Activated CD8-positive, alpha-beta memory T cell treated with anti-CD3 and anti-CD28 coated beads, Interleukin-2, amount 50 U/mL, for 48 hours (primary cell): ENCODE measurements around the gene HYAL2.
A peak's percentile ranks its signal among the peaks of the same experiment; 100 is the strongest.

Experiments
- DNase-seq: peaks from one replicate; pipeline ENCODE4 v3.0.0-alpha.2; 2020

The HYAL2 gene

DNA sequence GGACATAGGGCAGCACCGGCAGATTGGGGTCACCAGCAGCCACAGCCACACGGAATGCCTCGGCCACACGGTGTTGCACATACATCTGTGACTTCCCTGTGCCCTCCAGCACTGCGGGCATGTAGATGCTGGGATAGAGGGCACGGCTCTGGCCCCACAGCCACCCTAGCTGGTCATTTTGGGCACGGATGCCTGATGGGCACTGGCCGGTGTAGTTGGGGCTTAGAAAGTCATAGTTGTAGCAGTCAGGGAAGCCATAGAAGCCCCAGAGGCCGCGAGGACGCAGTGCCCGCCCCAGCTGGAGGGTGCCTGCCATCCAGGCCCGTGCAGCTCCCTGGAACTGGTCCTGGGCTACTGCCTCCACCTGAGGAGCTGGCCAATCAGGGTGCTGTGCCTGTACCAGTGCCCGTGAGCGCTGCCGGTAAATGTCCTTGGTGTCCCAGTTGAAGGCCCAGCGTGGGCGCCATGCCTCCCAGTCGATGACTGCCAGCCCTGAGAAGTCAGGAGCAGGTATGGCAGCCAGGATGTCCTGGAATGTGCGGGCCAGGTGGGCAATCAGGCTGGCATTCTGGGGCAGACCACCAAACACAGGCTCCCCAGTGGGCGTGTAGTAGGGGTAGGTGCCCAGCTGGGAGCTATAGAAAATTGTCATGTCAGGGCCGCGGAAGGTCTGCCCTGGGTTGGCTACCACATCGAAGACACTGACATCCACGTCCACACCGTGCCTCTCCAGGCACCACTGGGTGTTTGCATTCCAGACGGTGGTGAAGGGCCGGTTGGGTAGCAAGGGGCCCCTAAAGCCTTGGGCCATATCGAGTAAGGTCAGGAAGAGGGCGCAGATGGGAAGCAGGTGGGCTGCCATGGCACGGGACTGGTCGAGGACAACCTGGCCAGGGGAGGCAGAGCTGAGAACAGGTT is 20.2 kb downstream of the HYAL2 start:
- DNase-seq: no peak

- DNase-seq: no peak
Observed at GRCh38 chr3:50300681-50301254, 21.8 kb downstream of the HYAL2 start.

- no peak for DNase-seq
Observed at GRCh38 chr3:50299929-50300680, 22.4 kb downstream of the HYAL2 start.

- no peak for DNase-seq
Observed at GRCh38 chr3:50299638-50299928, 23.0 kb downstream of the HYAL2 start.

DNA sequence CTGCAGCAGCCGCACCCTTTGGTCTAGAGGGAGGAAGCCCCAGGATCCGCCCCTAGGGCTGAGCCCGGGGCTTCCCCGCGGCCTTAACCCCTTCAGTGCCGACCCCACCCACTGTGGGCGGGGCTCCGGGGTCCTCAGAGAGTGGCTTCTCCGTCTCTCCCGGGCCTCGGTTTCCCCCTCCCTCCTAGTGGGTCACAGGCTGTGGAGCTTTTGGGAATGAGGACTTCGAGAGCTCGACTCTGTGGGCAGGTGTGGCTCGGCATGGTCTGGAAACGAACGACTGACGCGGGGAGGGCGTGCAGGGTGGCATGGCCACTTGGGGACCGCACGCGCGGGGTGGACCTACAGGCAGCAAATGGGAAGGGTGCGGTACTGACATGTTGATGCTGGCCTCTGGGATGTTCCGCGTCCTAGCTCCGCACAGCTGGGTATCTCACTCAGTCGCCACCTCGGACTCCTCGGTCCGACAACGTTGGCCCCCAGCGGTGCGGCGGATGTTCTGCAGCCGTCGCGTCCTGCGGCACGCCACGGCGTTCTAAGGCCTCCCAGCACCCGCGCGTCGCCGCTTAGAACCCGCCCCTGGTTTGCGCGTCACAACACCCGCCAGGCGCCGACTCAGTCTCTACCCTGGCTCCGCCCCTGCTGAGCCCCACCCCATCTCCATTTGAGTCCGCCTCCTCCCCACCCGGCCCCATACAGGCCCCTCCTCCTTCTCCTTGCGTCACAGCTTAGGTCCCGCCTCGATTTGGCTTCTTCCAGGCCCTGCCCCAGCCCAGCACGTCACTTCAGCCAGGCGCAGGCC is 23.5 kb downstream of the HYAL2 start, which contains the start of the genes HYAL3 and NAA80:
TSS of gene HYAL3 (minus strand) at position 570 of the 802 bp plus-strand sequence. CDS start 3,803 bp downstream, outside the sequence.
TSS of gene NAA80 (minus strand) at position 570 of the 802 bp plus-strand sequence. CDS start 1,942 bp downstream, outside the sequence.
- DNase-seq: peak; percentile 98

DNA sequence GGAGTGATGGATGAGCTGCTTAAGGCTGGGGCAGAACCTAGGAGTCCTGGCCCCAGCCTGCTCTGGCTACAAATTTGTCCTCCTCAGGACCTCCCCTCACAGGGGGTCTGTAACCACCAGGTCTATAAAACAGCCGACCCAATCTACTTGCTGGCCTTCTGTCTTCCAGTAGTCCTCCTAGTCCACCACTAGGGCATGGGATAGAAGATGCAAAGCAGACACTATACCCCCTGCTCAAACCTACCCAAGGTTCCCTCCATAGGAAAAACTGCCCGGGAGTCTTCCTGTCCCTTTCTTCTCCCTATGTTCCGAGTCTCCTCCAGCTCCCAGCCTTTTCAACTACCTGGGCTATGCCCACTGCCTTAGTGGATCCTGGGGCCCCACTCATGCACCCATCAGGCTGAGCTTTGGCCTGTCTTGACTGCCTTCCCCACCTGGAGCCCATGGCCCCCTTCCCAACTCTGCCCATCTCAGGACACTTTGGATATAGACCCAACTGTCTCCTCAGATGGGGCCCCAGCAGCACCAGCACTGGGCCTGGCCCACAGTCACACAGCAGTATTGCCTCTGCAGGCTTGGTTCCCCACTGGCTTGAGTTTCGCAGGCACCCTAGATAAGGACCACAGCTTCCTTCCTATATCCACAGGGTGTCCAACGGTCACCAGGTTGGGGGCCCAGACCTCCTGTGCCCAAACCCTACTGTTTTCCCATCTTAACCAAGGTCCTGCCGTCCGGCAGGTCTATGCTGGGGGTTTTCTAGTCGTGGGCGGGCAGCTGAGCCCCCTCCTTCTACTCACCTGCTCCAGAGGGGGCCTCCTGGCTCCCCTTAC is 24.4 kb downstream of the HYAL2 start:
- DNase-seq: no peak

- no peak for DNase-seq
Observed at GRCh38 chr3:50297384-50297775, 25.2 kb downstream of the HYAL2 start.

- DNase-seq: no peak
Observed at GRCh38 chr3:50296721-50297383, 25.7 kb downstream of the HYAL2 start.

DNA sequence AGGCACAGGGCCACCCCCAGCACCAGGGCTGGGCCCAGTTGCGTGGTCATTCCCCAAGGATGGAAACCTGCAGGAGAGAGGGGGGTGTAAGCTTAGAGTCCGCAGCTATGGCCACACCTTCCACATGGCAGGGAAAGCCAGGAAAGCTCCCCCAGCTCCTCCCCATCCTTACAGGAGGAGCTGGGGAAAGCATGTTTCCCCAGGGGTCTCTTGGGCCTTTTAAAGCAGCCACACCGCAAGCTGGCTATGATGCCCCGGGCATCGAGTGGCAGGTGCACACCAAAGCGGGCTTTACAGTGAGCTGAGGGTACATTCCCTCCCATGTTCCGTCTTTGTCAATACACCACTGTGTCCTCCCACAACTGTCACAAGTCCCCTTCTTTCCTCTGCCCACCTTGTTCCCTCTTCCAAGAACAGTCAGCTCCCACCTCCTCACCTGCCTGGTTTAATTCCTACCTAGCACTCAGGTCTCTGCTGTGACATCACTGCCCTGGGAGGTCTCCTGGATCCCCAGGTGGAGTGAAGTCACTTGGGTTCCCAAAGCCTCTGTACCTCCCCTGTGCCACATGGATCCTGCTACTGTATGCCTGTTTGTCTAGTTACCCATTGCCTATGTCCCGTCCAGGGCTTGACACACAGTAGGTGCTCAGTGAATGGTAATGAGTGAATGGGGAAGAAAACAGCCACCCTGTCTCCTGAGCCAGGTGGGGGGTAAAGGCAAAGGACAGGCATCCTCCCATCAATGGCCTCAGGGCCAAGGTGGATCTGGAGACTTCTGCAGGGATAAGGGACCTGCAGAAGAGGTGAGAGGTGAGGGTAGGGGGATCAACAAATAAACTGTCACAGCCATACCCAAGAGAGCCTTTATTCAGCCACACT is 26.8 kb downstream of the HYAL2 start:
- DNase-seq: no peak

DNA sequence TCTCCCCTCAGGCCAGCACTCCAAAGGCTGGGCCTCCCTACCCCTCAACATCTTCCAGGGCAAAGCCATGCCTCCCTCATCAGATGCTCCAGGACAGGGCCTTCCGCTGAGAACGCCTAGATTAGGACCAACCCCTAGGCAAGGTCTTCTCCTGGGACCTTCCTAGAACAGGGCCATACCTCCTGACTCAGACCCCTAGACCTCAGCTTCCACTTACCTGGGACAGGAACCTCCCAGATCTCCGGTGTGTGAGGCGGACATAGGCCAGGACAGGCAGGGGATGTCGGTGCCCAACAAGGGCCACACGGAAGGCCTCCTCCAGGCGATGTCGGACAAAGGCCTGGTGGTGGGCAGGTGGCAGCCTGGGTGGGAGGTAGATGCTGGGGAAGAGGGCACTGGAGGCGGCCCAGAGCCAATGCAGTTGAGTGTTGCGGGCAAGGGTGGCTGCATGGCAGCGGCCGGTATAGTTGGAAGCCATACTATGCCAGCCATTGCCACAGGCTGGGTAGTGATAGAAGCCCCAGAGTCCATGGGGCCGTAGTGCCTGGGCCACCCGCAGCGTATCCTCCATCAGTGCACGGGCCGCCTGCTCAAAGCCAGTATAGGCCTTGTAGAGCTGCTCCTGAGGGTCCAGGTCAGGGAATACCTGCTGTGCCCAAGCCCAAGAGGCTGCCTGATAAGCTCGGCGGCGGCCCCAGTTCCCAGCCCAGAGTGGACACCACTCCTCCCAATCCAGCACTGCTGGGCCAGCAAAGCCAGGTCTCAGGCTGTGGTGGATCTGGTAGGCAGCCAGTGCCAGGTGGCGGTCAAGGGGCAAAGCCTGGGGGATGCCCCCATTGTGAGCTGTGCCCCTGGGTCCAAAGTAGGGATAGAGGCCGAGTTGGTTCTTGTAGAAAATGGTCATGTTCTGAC is 27.8 kb downstream of the HYAL2 start:
- no peak for DNase-seq

DNA sequence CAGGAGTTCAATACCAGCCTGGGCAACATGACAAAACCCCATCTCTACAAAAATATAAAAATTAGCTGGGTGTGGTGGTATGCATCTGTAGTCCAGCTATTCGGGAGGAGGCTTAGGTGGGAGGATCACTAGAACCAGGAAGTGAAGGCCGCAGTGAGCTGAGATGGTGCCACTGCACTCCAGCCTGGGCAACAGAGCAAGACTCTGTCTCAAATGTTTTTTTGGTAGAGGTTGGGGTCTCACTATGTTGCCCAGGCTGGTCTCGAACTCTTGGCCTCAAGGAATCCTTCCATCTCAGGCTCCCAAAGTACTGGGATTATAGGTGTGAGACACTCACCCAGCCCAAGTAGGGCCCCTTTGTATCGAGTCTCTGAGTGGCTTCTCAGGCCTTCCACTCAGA is 28.5 kb downstream of the HYAL2 start:
- no peak for DNase-seq

DNA sequence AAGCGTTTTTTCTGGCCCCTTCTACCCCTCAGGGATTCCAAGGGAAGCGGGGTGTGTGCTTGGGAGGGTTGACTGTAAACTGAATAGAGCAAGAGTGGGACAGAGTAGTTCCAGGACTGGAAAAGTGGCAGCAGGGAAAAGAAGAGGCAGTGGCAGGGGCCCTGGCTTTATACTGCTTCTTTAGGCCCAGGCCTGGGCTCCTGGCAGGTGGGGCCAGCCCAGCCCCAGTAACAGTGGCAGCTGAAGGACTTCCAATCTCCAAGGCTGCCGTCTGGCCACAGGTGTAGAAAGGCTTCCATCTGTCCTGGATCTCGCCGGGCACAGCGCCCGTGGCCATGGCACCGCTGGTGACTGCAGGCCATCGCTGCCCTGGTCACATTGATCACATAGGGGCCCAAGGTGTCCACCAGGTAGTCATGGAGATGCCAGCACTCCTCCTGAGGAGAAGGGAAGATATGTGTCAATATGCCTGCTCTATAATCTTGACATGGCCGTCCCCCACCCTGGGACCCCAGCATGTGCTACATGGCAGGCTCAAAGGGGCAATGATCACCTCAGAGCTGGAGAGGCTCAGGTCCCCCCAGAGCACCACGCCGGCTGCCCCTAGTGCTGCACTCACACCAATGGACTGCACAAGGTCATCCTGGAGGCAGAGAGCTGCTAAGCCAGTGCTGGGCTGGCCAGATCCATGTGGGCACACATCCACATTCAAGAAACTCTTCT is 29.3 kb downstream of the HYAL2 start:
- no peak for DNase-seq

GRCh38 chr3:50292159-50293078 is 30.1 kb downstream of the HYAL2 start, which contains the start of gene IFRD2:
Gene IFRD2 (minus strand): TSS chr3:50292429. CDS start chr3:50292274, 155 bp downstream.
- DNase-seq: peak; percentile 95

DNA sequence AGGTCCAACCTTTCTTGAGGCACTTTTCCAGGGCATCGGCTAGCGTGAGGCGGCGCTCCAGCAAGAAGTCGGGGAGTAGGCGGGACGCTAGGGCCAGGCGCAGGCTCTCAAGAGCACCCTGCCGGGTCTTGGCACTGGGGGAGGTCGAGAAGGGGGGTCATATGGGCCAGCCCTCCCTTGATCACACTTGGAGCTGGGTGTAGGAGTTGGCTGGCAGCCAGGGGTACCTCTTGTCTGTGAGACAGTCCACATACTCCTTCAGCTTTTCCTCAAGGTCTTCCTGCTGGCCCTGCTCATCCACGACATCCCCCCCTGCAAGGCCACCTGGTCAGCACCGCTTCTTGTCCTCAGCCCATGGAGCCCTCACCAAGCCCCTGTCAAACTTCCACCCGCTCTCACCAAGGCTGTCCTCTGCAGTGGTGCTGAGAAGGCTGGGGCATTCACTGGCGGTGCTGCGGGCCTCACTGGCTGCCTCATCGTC is 32.3 kb downstream of the HYAL2 start:
- DNase-seq: no peak

DNA sequence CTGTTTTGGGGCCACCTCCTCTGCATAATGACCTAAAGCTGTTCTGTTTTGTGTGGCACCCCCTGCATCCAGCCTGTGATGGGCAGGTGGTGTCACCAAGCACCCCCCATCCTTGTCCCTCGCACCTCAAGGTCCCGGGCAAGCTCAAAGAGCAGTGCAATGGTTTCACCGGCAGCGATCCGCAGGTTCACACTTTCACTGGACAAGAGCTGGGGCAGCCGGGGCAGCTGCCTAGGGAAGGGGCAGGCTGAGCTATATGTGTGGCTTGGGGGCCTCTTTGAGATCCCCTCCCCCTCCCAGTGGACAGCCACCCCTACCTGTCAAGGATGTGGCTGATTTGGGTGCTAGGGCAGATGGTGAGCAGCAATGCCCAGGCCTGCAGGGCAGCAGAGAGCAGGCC is 33.4 kb downstream of the HYAL2 start:
- DNase-seq: no peak

GRCh38 chr3:50288387-50289007 is 34.0 kb downstream of the HYAL2 start:
- DNase-seq: no peak
